Chondrocyte (in vitro differentiated cells): ENCODE data around the gene MSH2. TPM values are rescaled to one million over a fixed set of nuclear protein-coding genes. Genes with fewer than 3 reads are reported as not detected.

ENCODE experiments used
- DNase-seq: peaks from one replicate; pipeline ENCODE4 v3.0.0; 2021; ENCODE audit warnings: mixed read lengths, low spot score
- H3K27ac Mint-ChIP-seq: one replicate; pipeline ENCODE4 v1.8.0; 2021; ENCODE audit warnings: mild to moderate bottlenecking, moderate library complexity, mixed read lengths; ENCODE audit not compliant: unreplicated experiment
- H3K27me3 Mint-ChIP-seq: 2 replicates; pipeline ENCODE4 v1.8.0; 2021; ENCODE audit warnings: low read depth, mixed read lengths
- H3K36me3 Mint-ChIP-seq: 2 replicates; pipeline ENCODE4 v1.8.0; 2021; ENCODE audit warnings: low read depth, mixed read lengths
- H3K4me1 Mint-ChIP-seq: 2 replicates; pipeline ENCODE4 v1.8.0; 2021; ENCODE audit warnings: low read depth, mild to moderate bottlenecking, mixed read lengths
- H3K4me3 Mint-ChIP-seq: one replicate; pipeline ENCODE4 v1.8.0; 2021; ENCODE audit warnings: mild to moderate bottlenecking, moderate library complexity, mixed read lengths; ENCODE audit not compliant: unreplicated experiment
- H3K9me3 Mint-ChIP-seq: 2 replicates; pipeline ENCODE4 v1.8.0; 2021; ENCODE audit warnings: low read depth, mixed read lengths
- CTCF ChIP-seq: fragments of 200-600 bp; sonication (generic); IDR thresholded peaks from 2 replicates; pipeline ENCODE4 v1.5.0; 2021; ENCODE audit warnings: antibody characterized with exemption, mild to moderate bottlenecking, moderate library complexity
- microRNA-seq: library from miRNA; unstranded; fragments of <30 nt; microRNA quantifications from one replicate; pipeline ENCODE4 v1.2.0, GENCODE V29; 2020; ENCODE audit warnings: borderline number of aligned reads
- total RNA-seq: library from RNA; stranded (reverse); gene quantifications from 3 replicates; pipeline ENCODE4 v1.2.1, GENCODE V29; 2021

The MSH2 gene
- total RNA-seq, 1 donor from 2014 or later = 21.0 TPM

- H3K9me3 Mint-ChIP-seq = no peaks in the 10 kb centered on the region
- no peak for TF ChIP-seq CTCF
- H3K4me1 Mint-ChIP-seq = peaks cover 14% of the 10 kb centered on the region
- H3K36me3 Mint-ChIP-seq = no peaks in the 10 kb centered on the region
- no peak for DNase-seq
- no peak overlapping the region for H3K27ac Mint-ChIP-seq
- no peaks in the 10 kb centered on the region for H3K27me3 Mint-ChIP-seq
- no peak overlapping the region for H3K4me3 Mint-ChIP-seq
Measured at GRCh38 chr2:47528874-47529273, 125.9 kb downstream of the MSH2 start.

GRCh38 chr2:47530105-47530760 is 127.3 kb downstream of the MSH2 start:
- DNase-seq = no peak
- Mint-ChIP-seq H3K9me3 (no peaks in the 10 kb centered on the region), H3K27me3 (no peaks in the 10 kb centered on the region), H3K36me3 (no peaks in the 10 kb centered on the region), H3K27ac (no peak overlapping the region), H3K4me1 (peaks cover 23% of the 10 kb centered on the region), H3K4me3 (no peak overlapping the region)
- no peak for TF ChIP-seq CTCF

GRCh38 chr2:47531378-47532042 is 128.6 kb downstream of the MSH2 start:
- Mint-ChIP-seq H3K27ac (no peak overlapping the region), H3K36me3 (no peaks in the 10 kb centered on the region), H3K9me3 (no peaks in the 10 kb centered on the region), H3K4me1 (peaks cover 28% of the 10 kb centered on the region), H3K27me3 (no peaks in the 10 kb centered on the region), H3K4me3 (no peak overlapping the region)
- no peak for DNase-seq
- no peak for TF ChIP-seq CTCF

Small RNA genes within 50 kb of the gene (microRNA-seq; reads per million reads assigned to microRNA genes)
- not detected for gene MIR559

Other genes with a start within 250 kb of the MSH2 start
- gene STPG4, start 247.8 kb upstream of the MSH2 start, total RNA-seq = 0.25 to 0.58 TPM (median 0.28 TPM) in 3 replicates
- gene CALM2, start 226.6 kb upstream of the MSH2 start, total RNA-seq = 677 to 769 TPM (median 696 TPM) in 3 replicates
- 0.75 to 6.4 TPM (median 5.4 TPM) in 3 replicates for gene EPCAM, start 33.8 kb upstream of the MSH2 start, total RNA-seq
- not detected in 3 replicates for gene KCNK12, start 167.8 kb downstream of the MSH2 start, total RNA-seq